CD4-positive, alpha-beta T cell treated with Interleukin-6 for 4 hours (primary cell): Measurements from ENCODE around the gene SLC30A2.
"Not testable (repeated sequence)": the region's sequence is repeated elsewhere in the genome, so short reads cannot be mapped to it uniquely, and the experiment has no call there.

Experiments used
- DNase-seq: peaks from one replicate; pipeline ENCODE4 v3.0.0-alpha.2; 2020; ENCODE audit warnings: mixed read lengths

SLC30A2 gene, protein sequence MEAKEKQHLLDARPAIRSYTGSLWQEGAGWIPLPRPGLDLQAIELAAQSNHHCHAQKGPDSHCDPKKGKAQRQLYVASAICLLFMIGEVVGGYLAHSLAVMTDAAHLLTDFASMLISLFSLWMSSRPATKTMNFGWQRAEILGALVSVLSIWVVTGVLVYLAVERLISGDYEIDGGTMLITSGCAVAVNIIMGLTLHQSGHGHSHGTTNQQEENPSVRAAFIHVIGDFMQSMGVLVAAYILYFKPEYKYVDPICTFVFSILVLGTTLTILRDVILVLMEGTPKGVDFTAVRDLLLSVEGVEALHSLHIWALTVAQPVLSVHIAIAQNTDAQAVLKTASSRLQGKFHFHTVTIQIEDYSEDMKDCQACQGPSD

DNA sequence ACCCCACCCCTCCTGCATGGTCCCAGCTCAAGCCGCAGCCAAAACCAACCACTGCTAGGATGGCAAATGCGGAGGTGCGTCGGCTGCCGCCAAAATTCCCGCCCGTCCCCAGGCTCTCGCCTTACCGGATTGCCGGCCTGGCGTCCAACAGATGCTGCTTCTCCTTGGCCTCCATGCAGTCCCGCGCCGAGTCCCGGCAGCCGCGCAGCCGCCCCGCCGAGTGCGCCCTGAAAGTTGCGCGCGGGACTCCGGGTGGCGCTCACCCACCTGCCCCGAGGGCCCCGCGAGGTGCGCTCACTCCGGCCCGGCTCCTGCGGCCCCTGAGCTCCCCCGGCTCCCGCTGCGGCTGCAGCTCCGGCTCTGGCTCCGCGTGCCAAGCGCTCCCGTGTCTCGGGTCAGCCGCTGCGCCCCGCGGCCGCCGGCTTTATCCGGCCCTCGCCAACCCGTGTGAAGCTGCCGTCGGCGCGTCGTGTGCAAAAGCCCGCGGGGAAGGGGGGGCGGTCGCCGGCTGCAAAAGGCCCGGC, at the start of gene SLC30A2:
Gene SLC30A2 (minus strand): TSS at position 397 of the 524 bp plus-strand sequence. CDS start 222 bp downstream, at position 175.
- no peak for DNase-seq

- no peak for DNase-seq
Observed at GRCh38 chr1:26094677-26095383, 48.9 kb upstream of the SLC30A2 start.

- DNase-seq: no peak
Observed at GRCh38 chr1:26094076-26094669, 48.3 kb upstream of the SLC30A2 start.

DNA sequence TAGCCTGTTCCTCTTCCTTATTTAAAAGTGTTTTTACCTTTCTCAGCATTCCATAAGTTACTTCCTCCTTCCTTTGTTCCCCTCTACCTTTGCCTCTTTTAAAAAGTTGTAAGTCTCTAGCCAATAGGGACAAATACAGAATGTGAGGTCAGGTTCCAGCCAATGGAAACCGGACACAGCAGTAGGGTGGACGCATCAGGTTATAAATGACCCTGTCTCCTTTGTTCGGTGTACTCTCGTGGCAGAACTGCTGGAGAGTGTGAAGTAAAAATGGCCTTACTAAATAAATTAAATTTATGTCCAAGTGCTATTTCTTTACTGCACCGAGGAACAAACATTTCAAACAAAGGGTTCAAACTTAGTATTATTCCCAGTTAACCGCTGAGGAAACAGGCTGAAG, 47.7 kb upstream of the SLC30A2 start:
- not testable (repeated sequence) for DNase-seq

- DNase-seq: no peak
Observed at GRCh38 chr1:26092422-26092821, 46.5 kb upstream of the SLC30A2 start.

GRCh38 chr1:26090893-26091292, 45.0 kb upstream of the SLC30A2 start:
- DNase-seq: no peak

- no peak for DNase-seq
Observed at GRCh38 chr1:26089125-26089524, 43.2 kb upstream of the SLC30A2 start.

DNA sequence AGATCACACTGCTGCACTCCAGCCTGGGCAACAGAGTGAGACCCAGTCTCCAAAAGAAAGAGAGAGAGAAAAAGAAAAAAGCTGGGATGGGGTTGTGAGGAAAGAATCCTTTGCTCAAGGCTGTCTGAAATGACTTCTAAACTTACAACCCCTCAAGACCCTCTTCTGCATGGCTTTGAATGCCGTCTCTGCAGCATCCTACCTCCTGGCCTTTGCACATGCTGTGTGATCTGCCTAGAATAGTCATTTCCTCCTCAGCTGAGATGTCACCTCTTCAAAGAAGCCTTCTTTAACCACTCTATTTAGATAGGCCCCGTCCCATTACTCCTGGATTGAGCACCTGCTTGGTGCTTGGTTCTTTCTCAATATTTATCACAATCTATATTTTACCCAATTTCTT, 38.9 kb upstream of the SLC30A2 start:
- DNase-seq: no peak

DNA sequence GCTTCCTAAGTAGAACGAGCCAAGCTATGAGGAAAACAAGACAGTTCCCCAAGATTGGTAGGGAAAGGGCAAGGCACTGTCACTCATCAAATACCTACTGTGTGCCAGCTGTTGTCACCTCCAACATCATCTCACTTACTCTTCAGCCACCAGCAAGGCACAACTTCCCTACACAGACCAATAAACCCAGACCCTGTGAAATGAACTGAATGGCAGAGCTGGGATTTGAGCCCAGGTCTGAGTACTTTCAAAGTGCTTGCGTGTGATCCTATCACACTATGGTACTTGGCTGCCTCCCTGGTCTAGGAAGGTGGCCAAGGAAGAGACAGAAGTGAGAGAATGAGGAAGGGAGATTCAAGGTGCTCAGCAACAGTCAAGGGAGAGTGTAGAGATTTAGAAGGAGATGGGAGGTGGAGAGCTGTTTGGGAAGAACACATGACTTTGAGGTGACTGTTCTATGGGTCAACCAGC, 38.2 kb upstream of the SLC30A2 start:
- no peak for DNase-seq

GRCh38 chr1:26083208-26083607, 37.3 kb upstream of the SLC30A2 start:
- no peak for DNase-seq

- DNase-seq: no peak
Observed at GRCh38 chr1:26082020-26082350, 36.1 kb upstream of the SLC30A2 start.

GRCh38 chr1:26081267-26082019, 35.5 kb upstream of the SLC30A2 start:
- DNase-seq: no peak

DNA sequence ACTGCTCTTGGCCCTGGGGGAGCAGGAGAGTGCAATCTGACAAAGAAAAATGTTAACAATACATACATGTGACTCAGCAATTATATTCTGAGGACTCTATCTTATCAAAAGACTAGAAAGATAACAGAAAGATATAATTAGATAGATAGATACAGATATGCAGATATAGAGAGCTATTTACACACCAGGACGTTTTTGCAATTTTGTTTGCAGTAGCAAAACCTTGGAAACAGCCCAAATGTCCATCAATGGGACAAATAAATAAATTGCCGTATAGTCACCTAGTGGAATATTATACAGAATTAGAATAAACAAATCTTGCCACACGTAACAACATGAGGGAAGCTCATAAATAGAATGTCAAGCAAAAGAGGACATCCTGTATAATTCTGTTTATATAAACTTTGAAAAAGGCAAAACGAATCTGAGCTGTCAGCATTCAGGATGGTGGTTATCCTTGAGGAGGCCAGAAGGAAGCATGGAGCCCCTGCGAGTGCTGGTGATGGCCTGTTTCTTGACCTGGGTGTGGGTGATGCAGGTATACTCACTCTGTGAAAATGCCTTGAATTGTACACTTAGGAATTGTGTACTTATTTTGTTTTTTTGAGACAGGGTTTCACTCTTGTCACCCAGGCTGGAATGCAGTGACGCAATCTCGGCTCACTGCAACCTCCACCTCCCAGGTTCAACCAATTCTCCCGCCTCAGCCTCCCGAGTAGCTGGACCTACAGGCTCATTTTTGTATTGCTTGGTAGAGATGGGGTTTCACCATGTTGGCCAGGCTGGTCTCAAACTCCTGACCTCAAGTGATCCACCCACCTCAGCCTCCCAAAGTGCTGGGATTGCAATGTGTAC, 34.3 kb upstream of the SLC30A2 start:
- DNase-seq: no peak

DNA sequence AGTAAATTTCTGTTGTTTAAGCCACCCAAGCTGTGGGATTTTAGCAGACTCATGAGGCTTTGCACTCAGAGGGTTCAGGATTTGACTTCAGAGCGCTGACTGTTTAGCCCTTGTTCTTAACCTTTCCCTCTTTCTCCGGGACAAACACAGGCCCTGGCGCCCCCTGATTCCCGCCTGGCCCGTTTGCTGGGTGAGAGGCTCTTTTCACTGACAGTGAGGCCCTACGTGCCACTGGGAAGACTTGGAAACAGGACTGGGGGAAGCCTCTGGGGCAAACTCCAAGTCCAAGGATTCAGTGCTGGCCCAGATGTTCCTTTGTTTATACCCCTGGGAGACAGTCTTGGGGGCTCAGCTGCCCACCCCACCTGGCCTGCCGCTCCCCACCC, 33.3 kb upstream of the SLC30A2 start:
- no peak for DNase-seq

DNA sequence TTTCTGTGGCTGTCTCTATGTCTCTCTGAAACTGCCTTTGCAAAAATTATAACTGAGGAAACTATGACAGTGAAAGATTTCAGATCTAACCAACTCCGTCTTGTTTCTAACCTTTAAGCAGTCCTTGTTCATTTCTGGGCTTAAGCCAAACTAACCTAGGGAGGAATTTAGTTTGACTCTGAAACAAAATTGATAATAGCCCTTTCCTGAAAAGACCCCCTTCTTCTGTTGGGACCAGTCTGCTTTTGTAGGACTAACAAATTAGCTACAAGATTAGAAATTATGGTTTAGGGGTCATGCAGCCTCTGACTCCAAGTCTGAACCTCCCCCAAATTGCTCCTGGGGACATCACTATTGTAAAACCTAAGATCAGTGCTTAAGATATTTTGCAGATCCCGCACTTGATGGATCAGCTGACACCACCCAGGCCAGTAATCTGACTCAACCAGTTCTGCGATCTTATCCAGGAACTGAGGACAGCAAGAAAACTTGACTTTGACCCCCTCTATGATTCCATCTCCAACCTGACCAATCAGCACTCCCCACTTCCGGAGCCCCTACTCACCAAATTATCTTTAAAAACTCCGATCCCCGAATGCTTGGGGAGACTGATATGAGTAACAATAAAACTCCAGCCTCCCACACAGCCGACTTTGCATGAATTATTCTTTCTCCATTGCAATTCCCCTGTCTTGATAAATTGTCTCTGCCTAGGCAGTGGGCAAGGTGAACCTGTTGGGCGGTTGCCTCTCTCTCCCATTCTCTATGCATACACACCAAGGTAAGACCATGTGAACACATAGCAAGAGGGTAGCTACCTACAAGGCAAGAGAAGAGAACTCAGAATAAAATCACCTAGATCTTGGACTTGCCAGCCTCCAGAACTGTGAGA, 32.6 kb upstream of the SLC30A2 start:
- DNase-seq: no peak

DNA sequence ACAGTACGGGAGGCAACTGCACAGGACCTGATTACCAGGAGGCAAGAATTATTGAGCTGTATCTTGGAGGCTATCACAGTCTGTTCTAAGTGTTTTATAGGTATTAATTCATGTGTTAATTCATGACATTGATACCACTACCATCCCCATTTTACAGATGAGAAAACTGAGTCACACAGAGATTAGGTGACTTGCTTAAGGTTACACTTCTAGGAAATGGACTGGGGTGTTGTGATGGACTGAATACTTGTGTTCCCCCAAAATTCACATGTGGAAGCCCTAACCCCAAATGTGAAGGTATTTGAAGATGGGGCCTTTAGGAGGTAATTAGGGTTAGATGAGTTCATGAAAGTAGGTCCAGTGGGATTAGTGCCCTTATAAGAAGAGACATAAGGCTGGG, 31.6 kb upstream of the SLC30A2 start:
- no peak for DNase-seq

GRCh38 chr1:26075421-26076144, 29.7 kb upstream of the SLC30A2 start:
- DNase-seq: no peak

DNA sequence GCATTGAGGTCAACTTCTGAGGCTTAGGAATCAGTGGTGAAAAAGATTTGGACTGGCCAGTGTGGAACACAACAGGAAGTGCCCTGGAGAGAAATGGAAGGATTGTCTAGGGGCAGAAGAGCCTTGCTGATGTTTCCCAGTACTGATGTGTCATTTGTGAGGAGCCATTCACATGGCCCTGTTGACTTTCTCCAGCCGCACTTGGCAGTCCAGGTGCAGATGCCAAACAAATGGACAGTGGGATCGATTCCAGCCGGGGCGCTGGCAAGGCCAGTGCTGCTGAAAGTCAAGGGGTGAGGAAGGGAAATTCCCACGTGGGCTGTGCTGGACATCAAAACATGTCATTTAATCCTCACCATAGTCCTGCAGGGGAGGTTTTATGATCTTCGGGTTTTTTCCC, 26.4 kb upstream of the SLC30A2 start:
- no peak for DNase-seq

DNA sequence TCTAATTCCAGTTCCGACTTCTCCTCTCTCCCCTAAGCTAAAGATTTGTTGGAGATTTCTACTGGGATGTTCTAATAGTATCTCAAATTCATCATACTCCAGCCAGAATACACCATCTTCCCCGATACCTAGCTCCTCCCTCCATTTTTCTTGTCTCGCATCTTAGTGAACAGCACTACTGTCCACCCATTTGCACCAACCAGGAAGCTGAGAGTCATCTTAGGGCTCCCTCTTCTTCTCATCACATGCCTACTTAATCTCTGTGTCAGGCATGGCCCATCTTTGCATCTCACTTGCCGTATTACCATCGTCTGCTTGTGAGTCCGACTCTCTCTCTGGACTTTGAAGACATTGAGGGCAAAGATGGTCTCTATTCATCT, 25.0 kb upstream of the SLC30A2 start:
- DNase-seq: no peak

DNA sequence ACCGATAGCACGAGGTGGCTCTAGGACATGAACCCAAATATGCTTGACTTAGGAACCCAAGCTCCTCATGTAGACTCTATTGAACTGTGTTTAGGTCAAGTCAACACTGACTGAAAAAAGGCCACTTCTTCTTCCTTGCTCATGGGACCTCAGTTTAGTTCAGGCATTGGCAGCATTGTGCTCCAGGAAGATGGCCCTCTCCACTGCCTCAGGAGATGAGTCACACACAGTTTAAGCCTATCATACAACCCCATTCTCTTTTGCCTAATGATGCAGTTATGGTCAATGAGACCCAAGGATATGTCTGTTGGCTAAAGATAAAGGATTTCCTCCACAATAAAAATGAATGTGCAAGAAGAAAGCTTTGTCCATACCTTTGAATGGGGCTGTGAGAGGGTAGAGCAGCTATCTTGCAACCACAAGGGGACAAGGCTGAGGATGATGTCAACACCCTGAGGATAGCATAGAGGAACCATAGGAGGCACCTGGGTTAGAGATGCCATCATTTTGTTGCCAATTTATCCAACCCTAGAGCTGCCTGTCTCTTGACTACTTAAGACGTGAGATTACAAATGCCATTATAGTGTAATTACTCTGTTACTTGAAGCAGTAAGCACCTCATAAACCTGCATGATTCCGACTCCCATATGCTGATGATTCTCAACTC, 24.5 kb upstream of the SLC30A2 start:
- DNase-seq: no peak
